ENCODE measurements around the gene JAZF1.

Gene JAZF1

GRCh38 chr7:27897441-27897847, 283.2 kb downstream of the JAZF1 start:
- Histone ChIP-seq H3K18ac (ENCODE audit: low read length) (no peak overlapping the region), H2AK5ac (ENCODE audit: low read depth, low read length) (no peak overlapping the region), H3K27me3 (ENCODE audit: control insufficient read depth in 3 of 3, insufficient read depth in 3 of 3, low read depth in 1 of 3, low read length in 3 of 3) (no peaks in the 10 kb centered on the region), H2BK12ac (ENCODE audit: low read length) (no peak overlapping the region), H3K4me2 (ENCODE audit: insufficient read depth, low read length, poor library complexity, severe bottlenecking) (no peak overlapping the region), H2BK120ac (ENCODE audit: low read depth, low read length) (no peak overlapping the region), H3K79me1 (ENCODE audit: low read depth, low read length) (no peaks in the 10 kb centered on the region), H2BK5ac (ENCODE audit: low read length) (no peak overlapping the region), H2AFZ (ENCODE audit: low read length) (no peak overlapping the region), H2BK15ac (ENCODE audit: low read length) (no peak overlapping the region), H3K9me3 (replicated peaks in 1 of 2; ENCODE audit: control insufficient read depth in 2 of 2, insufficient read depth in 1 of 2, low read depth in 1 of 2, low read length in 2 of 2) (no peaks in the 10 kb centered on the region), H3K27ac (replicated peaks; ENCODE audit: low read length) (no peak overlapping the region), H3K4ac (ENCODE audit: low read length) (no peak overlapping the region), H3K23ac (ENCODE audit: low read depth, low read length, poor library complexity) (no peak overlapping the region), H3K36me3 (replicated peaks in 1 of 2; ENCODE audit: control insufficient read depth in 2 of 2, insufficient read depth in 2 of 2, low read length in 2 of 2) (no peaks in the 10 kb centered on the region), H3K4me1 (ENCODE audit: control insufficient read depth in 2 of 2, insufficient read depth in 1 of 2, low read depth in 1 of 2, low read length in 2 of 2) (peaks cover 2 to 5% of the 10 kb centered on the region in 2 donors), H3K9ac (ENCODE audit: low read depth, low read length, poor library complexity) (no peak overlapping the region), H4K8ac (ENCODE audit: low read depth, low read length) (no peak overlapping the region), H3K4me3 (ENCODE audit: low read length in 2 of 2) (no peak overlapping the region), H4K91ac (ENCODE audit: low read depth, low read length, poor library complexity) (no peak overlapping the region), H3K14ac (ENCODE audit: low read length) (no peak overlapping the region)
- DNase-seq (ENCODE audit: low spot score): no peak
- WGBS, 2 donors (ENCODE audit: extremely low coverage in 2 of 2, insufficient read length in 2 of 2, insufficient replicate concordance in 1 of 2): no CpG with 5 or more reads among the region's 10 CpGs

GRCh38 chr7:27897001-27897400, 283.6 kb downstream of the JAZF1 start:
- H2AFZ ChIP-seq (ENCODE audit: low read length): no peak overlapping the region
- no peaks in the 10 kb centered on the region for H3K79me1 ChIP-seq (ENCODE audit: low read depth, low read length)
- no peak overlapping the region for H3K14ac ChIP-seq (ENCODE audit: low read length)
- no peak overlapping the region for H2BK15ac ChIP-seq (ENCODE audit: low read length)
- H3K9ac ChIP-seq (ENCODE audit: low read depth, low read length, poor library complexity): no peak overlapping the region
- no peak overlapping the region for H3K18ac ChIP-seq (ENCODE audit: low read length)
- no peaks in the 10 kb centered on the region for H3K9me3 ChIP-seq (replicated peaks in 1 of 2; ENCODE audit: control insufficient read depth in 2 of 2, insufficient read depth in 1 of 2, low read depth in 1 of 2, low read length in 2 of 2)
- no peaks in the 10 kb centered on the region for H3K27me3 ChIP-seq (ENCODE audit: control insufficient read depth in 3 of 3, insufficient read depth in 3 of 3, low read depth in 1 of 3, low read length in 3 of 3)
- peaks cover 2 to 5% of the 10 kb centered on the region in 2 donors for H3K4me1 ChIP-seq (ENCODE audit: control insufficient read depth in 2 of 2, insufficient read depth in 1 of 2, low read depth in 1 of 2, low read length in 2 of 2)
- H2AK5ac ChIP-seq (ENCODE audit: low read depth, low read length): no peak overlapping the region
- H3K4ac ChIP-seq (ENCODE audit: low read length): no peak overlapping the region
- H4K91ac ChIP-seq (ENCODE audit: low read depth, low read length, poor library complexity): no peak overlapping the region
- H2BK120ac ChIP-seq (ENCODE audit: low read depth, low read length): no peak overlapping the region
- no peak overlapping the region for H2BK12ac ChIP-seq (ENCODE audit: low read length)
- no peak overlapping the region for H3K4me2 ChIP-seq (ENCODE audit: insufficient read depth, low read length, poor library complexity, severe bottlenecking)
- no peak overlapping the region for H4K8ac ChIP-seq (ENCODE audit: low read depth, low read length)
- no peak overlapping the region for H3K23ac ChIP-seq (ENCODE audit: low read depth, low read length, poor library complexity)
- no peak overlapping the region for H3K4me3 ChIP-seq (ENCODE audit: low read length in 2 of 2)
- no peak for DNase-seq (ENCODE audit: low spot score)
- H3K36me3 ChIP-seq (replicated peaks in 1 of 2; ENCODE audit: control insufficient read depth in 2 of 2, insufficient read depth in 2 of 2, low read length in 2 of 2): no peaks in the 10 kb centered on the region
- no CpG with 5 or more reads among the region's 6 CpGs for WGBS, 2 donors (ENCODE audit: extremely low coverage in 2 of 2, insufficient read length in 2 of 2, insufficient replicate concordance in 1 of 2)
- H2BK5ac ChIP-seq (ENCODE audit: low read length): no peak overlapping the region
- H3K27ac ChIP-seq (replicated peaks; ENCODE audit: low read length): no peak overlapping the region

GRCh38 chr7:27895551-27895950, 285.0 kb downstream of the JAZF1 start:
- H2BK120ac ChIP-seq (ENCODE audit: low read depth, low read length): no peak overlapping the region
- H3K4me3 ChIP-seq (ENCODE audit: low read length in 2 of 2): no peak overlapping the region
- no peak overlapping the region for H3K9ac ChIP-seq (ENCODE audit: low read depth, low read length, poor library complexity)
- no peak overlapping the region for H3K4ac ChIP-seq (ENCODE audit: low read length)
- no peak overlapping the region for H2BK5ac ChIP-seq (ENCODE audit: low read length)
- H3K27me3 ChIP-seq (ENCODE audit: control insufficient read depth in 3 of 3, insufficient read depth in 3 of 3, low read depth in 1 of 3, low read length in 3 of 3): no peaks in the 10 kb centered on the region
- H2BK15ac ChIP-seq (ENCODE audit: low read length): no peak overlapping the region
- no peak overlapping the region for H4K8ac ChIP-seq (ENCODE audit: low read depth, low read length)
- H4K91ac ChIP-seq (ENCODE audit: low read depth, low read length, poor library complexity): no peak overlapping the region
- no peak overlapping the region for H2AFZ ChIP-seq (ENCODE audit: low read length)
- H3K4me1 ChIP-seq (ENCODE audit: control insufficient read depth in 2 of 2, insufficient read depth in 1 of 2, low read depth in 1 of 2, low read length in 2 of 2): peaks cover 0 to 5% of the 10 kb centered on the region in 2 donors
- H3K14ac ChIP-seq (ENCODE audit: low read length): no peak overlapping the region
- H3K27ac ChIP-seq (replicated peaks; ENCODE audit: low read length): no peak overlapping the region
- H3K79me1 ChIP-seq (ENCODE audit: low read depth, low read length): no peaks in the 10 kb centered on the region
- H3K23ac ChIP-seq (ENCODE audit: low read depth, low read length, poor library complexity): no peak overlapping the region
- no peak overlapping the region for H3K4me2 ChIP-seq (ENCODE audit: insufficient read depth, low read length, poor library complexity, severe bottlenecking)
- H3K9me3 ChIP-seq (replicated peaks in 1 of 2; ENCODE audit: control insufficient read depth in 2 of 2, insufficient read depth in 1 of 2, low read depth in 1 of 2, low read length in 2 of 2): no peaks in the 10 kb centered on the region
- no peak overlapping the region for H2BK12ac ChIP-seq (ENCODE audit: low read length)
- no peaks in the 10 kb centered on the region for H3K36me3 ChIP-seq (replicated peaks in 1 of 2; ENCODE audit: control insufficient read depth in 2 of 2, insufficient read depth in 2 of 2, low read length in 2 of 2)
- H2AK5ac ChIP-seq (ENCODE audit: low read depth, low read length): no peak overlapping the region
- DNase-seq (ENCODE audit: low spot score): no peak
- H3K18ac ChIP-seq (ENCODE audit: low read length): no peak overlapping the region

- H3K14ac ChIP-seq (ENCODE audit: low read length): no peak overlapping the region
- no peaks in the 10 kb centered on the region for H3K27me3 ChIP-seq (ENCODE audit: control insufficient read depth in 3 of 3, insufficient read depth in 3 of 3, low read depth in 1 of 3, low read length in 3 of 3)
- no peak overlapping the region for H2BK5ac ChIP-seq (ENCODE audit: low read length)
- no peak overlapping the region for H4K8ac ChIP-seq (ENCODE audit: low read depth, low read length)
- H4K91ac ChIP-seq (ENCODE audit: low read depth, low read length, poor library complexity): no peak overlapping the region
- H3K4ac ChIP-seq (ENCODE audit: low read length): no peak overlapping the region
- no peak overlapping the region for H3K4me2 ChIP-seq (ENCODE audit: insufficient read depth, low read length, poor library complexity, severe bottlenecking)
- H2BK15ac ChIP-seq (ENCODE audit: low read length): no peak overlapping the region
- no peak overlapping the region for H3K9ac ChIP-seq (ENCODE audit: low read depth, low read length, poor library complexity)
- no peak overlapping the region for H2BK120ac ChIP-seq (ENCODE audit: low read depth, low read length)
- H3K18ac ChIP-seq (ENCODE audit: low read length): no peak overlapping the region
- H3K27ac ChIP-seq (replicated peaks; ENCODE audit: low read length): no peak overlapping the region
- no peak for DNase-seq (ENCODE audit: low spot score)
- H3K23ac ChIP-seq (ENCODE audit: low read depth, low read length, poor library complexity): no peak overlapping the region
- H2AK5ac ChIP-seq (ENCODE audit: low read depth, low read length): no peak overlapping the region
- no CpG with 5 or more reads among the region's 1 CpG for WGBS, 2 donors (ENCODE audit: extremely low coverage in 2 of 2, insufficient read length in 2 of 2, insufficient replicate concordance in 1 of 2)
- no peaks in the 10 kb centered on the region for H3K36me3 ChIP-seq (replicated peaks in 1 of 2; ENCODE audit: control insufficient read depth in 2 of 2, insufficient read depth in 2 of 2, low read length in 2 of 2)
- no peaks in the 10 kb centered on the region for H3K79me1 ChIP-seq (ENCODE audit: low read depth, low read length)
- no peak overlapping the region for H2AFZ ChIP-seq (ENCODE audit: low read length)
- no peak overlapping the region for H3K4me3 ChIP-seq (ENCODE audit: low read length in 2 of 2)
- no peak overlapping the region for H2BK12ac ChIP-seq (ENCODE audit: low read length)
- H3K4me1 ChIP-seq (ENCODE audit: control insufficient read depth in 2 of 2, insufficient read depth in 1 of 2, low read depth in 1 of 2, low read length in 2 of 2): peaks cover 0 to 5% of the 10 kb centered on the region in 2 donors
- H3K9me3 ChIP-seq (replicated peaks in 1 of 2; ENCODE audit: control insufficient read depth in 2 of 2, insufficient read depth in 1 of 2, low read depth in 1 of 2, low read length in 2 of 2): no peaks in the 10 kb centered on the region
Observed at GRCh38 chr7:27890205-27890849, 290.3 kb downstream of the JAZF1 start.
